HG02938 (cell line): ENCODE measurements around the gene TOM1.

Experiments
- ATAC-seq: cut with Tn5 transposase; IDR thresholded peaks from one replicate; pipeline ENCODE4 v1.9.1; 2021; ENCODE audit warnings: mild to moderate bottlenecking, moderate library complexity; ENCODE audit not compliant: unreplicated experiment

The TOM1 gene

DNA sequence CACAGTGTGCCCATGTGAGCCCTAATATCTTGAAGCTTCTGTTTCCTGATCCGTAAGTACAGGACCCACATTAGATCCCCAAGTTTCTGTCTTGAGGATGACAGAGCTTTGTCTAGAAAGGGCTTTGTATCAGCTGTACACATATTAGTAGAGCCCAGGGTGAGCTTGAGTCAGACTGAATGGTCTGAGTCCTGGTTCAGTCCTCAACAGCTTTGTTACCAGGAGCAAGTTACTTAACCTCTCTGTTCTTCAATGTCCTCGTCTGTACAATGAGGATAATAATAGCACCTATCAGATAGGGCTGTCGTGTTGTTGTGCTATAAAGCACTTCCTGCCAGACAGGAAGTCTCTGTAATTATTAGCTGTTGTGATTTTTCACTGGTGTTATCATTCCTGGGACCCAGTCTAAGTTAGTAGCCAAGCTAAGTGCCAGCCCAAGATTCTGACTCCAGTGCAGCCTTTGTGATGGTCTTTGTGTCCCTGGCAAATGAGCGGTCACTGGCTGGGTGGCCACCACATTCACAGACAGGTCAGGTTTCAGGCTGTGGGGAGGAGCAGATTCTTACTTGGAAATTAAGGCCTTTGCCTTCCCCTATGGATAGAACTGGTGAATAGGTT, 6.8 kb downstream of the TOM1 start:
- no peak for ATAC-seq

DNA sequence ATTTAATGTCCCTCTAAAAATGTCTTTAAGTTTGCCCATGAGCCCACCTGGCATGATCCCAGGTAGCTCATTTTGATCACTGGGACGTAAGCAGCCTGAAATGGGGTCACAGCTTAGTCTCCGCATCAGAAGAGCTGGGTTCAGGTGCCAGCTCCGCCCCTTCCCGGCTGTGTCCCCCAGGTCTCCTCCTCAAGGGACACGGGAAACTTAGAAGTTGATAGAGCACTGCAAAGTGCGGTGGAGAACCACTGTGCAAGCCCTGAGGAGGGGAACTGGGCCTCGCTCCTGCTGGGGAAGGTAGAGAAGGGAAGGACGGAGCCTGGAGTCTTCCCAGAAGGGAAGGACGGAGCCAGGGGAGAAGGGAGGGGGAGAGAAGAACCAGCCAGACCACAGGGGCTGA, 7.7 kb downstream of the TOM1 start:
- no peak for ATAC-seq

GRCh38 chr22:35307892-35308291, 8.2 kb downstream of the TOM1 start:
- no peak for ATAC-seq

- ATAC-seq = peak; percentile 28
Measured at GRCh38 chr22:35308480-35309021, 8.9 kb downstream of the TOM1 start.

GRCh38 chr22:35310556-35311550, 11.2 kb downstream of the TOM1 start:
- no peak for ATAC-seq

DNA sequence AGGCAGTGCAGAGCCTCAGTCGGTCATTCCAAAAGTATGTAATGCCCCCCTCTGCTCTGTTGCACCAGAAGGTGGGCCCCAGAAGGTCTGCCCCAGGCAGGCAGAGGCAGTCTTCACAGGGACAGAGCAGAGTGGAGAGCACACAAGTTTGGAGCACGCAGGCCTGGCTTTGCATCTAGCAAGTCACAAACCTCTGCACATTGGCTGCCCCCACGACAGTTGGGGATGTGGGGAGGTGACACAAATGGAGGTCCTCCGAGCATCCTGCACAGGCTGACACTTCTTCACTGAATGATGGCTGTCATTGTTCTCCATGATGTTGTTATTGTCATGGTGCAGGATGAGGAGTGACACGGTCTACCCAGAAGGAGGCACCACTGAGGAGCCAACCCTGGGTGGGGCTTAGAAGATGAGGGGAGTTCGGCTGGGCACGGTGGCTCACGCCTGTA, 11.9 kb downstream of the TOM1 start:
- no peak for ATAC-seq

DNA sequence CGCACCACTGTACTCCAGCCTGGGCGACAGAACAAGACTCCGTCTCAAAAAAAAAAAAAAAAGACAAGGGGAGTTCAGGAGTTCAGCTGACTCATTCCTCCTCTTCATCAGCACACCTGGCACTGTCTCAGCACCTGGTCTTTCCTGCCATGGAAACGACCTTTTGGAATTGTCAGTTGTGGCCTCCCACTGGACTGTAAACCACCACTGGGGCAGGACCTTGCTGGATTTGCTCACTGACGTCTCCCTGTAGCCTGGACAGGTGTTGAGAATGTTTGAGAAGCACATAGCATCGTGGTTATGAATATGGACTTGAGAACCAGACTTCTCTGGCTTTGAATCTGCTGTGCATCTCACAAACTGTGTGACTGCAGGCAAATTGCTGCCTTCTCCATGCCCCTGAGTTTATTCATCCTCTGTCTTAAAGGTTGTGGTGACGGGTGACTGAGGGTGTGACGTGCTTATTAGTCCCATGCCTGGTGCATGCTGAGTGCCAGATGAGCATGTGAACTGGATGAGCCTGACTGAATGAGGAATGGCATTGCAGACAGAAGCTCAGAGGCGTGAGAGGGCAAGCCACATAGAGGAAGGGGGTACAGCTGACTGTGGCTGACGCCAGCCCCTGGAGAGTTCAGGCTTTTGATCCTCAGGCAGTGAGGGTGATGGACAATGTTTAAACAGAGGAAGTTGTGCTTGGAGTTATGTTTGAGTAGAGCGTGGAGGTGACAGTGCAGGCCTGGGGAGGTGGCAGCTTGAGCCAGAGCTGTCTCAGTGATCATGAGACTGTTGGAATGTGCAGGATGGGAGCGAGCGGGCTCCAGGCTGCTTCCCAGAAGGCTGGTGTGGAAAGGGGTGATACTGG, 12.7 kb downstream of the TOM1 start:
- ATAC-seq = no peak

DNA sequence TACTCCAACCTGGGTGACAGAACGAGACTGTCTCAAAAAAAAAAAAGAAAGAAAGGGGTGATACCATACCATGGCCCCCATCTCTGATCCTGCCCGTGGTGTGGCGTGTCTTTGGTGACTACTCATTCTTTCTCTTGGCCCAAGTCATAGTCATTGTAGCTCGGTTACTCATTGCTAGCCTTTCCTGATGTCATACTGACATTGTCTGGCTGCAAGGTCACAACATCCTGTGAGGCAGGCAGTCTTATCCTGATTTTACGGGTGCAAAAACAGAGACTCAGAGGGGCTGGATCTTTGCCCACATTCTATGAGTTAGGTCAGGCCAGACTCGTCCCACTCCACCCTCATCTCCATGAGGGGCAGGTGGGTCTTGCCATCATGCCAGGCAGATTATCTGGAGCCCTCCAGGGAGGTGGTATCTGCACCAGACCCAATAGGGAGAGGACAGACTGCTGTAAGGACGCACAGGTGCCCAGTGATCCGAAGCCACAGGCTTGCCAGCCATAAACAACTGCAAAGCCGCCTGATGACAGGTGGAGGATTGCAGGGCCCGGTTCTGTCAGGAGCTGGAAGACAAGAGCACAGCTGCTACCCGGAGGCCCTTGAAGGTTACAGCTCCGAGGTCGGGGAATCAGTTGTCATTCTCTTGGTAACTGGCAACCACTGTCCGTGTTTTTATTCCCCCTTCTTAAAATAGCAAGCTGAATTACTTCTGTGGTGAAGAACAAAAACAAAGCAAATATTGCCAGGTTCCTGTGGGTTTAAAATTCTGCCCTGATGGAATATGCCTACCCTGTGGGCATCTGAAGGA, 13.8 kb downstream of the TOM1 start:
- no peak for ATAC-seq

GRCh38 chr22:35314161-35314942, 14.7 kb downstream of the TOM1 start:
- no peak for ATAC-seq

GRCh38 chr22:35315141-35315854, 15.6 kb downstream of the TOM1 start:
- ATAC-seq = no peak

GRCh38 chr22:35315855-35316745, 16.4 kb downstream of the TOM1 start:
- ATAC-seq = no peak

DNA sequence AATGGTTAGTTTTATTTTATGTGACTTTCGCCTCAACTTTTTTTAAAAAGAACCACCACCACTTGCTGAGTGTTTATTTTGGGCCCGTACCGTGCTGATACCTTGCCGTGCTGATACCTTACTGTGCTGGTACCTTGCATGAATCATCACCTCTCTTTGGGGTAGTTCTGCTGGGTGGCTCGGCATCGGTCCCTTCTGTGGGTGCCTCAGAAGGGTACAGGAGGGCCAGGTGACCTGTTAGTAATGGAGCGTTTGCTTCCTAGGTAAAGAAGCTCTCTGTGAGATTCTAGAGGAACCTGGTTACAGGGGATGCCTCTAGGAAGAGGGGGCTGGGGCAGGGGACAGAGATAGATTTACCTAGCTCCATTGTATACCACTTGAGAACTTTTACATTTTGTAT, 17.1 kb downstream of the TOM1 start:
- no peak for ATAC-seq

GRCh38 chr22:35317680-35318290, 18.1 kb downstream of the TOM1 start:
- no peak for ATAC-seq

DNA sequence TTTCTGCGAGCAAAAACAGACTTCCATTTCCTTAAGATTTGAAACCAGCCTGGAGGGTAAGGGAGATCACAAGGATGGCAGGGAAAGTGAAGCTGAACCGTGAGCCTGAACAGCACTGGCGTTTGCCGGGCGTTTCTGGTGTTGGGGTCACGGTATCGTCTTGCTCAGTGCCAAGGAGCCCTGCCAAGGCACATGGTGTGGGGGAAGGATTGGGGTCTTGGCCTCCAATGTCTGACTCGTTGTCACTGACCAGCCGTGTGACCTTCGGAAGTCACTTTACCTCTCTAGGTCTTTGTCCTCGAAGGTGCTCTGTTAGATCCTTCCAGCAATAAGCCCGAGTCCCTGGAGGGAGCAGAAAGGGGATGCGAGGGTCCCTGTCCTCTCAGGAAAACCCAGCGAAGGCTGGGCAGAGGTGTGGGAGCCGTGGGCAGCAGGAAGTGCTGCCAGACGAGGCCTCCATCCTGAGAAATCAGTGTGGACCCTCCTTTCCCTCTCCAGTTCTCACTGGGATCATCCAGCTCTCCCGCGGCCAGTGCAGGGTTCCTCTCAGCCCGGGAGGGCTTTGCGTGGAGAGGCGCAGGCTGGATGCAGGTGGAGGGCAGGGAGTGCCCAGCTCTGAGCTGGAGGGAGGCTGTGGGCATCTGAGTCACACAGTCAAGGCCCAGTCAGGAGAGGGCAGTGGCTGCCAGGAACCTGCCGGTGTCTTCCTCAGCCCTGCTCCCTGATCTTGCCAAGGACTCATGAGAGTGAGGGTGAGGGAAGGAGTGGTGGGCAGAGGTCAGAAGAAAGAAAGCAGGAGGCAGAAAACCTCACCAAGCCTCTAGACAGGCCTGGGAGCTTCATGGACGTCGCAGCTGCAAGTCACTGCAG, 18.9 kb downstream of the TOM1 start:
- no peak for ATAC-seq

- no peak for ATAC-seq
Measured at GRCh38 chr22:35319244-35319985, 19.7 kb downstream of the TOM1 start.

- ATAC-seq = no peak
Measured at GRCh38 chr22:35322126-35322525, 22.4 kb downstream of the TOM1 start.
